SJSA1 (cell line): ENCODE results near the gene DEFB114. TPM values are rescaled to one million over a fixed set of nuclear protein-coding genes. Genes with fewer than 3 reads are reported as not detected.
"Not testable (repeated sequence)": the region's sequence is repeated elsewhere in the genome, so short reads cannot be mapped to it uniquely, and the experiment has no call there.

Experiments used
- DNase-seq, 2 experiments: peaks; one replicate each; pipeline ENCODE4 v3.0.0-alpha.2; 2015 to 2020; ENCODE audit warnings: low spot score in 2 of 2, low read depth in 1 of 2
- H3K27ac ChIP-seq: fragments of 250-450 bp; sonication (Bioruptor Pico); 2 replicates; pipeline ENCODE4 v1.5.1; 2020; ENCODE audit warnings: mild to moderate bottlenecking, moderate library complexity
- H3K27me3 ChIP-seq: fragments of 250-450 bp; sonication (Bioruptor Pico); replicated peaks from 2 replicates; pipeline ENCODE4 v1.5.1; 2020; ENCODE audit warnings: mild to moderate bottlenecking, moderate library complexity
- H3K36me3 ChIP-seq: fragments of 250-450 bp; sonication (Bioruptor Pico); 2 replicates; pipeline ENCODE4 v1.5.1; 2020; ENCODE audit warnings: mild to moderate bottlenecking
- H3K4me1 ChIP-seq: fragments of 250-450 bp; sonication (Bioruptor Pico); replicated peaks from 2 replicates; pipeline ENCODE4 v1.6.1; 2021; ENCODE audit warnings: mild to moderate bottlenecking
- H3K4me3 ChIP-seq: fragments of 250-450 bp; sonication (Bioruptor Pico); 2 replicates; pipeline ENCODE4 v1.5.1; 2020; ENCODE audit warnings: mild to moderate bottlenecking
- H3K9me3 ChIP-seq: fragments of 250-450 bp; sonication (Bioruptor Pico); replicated peaks from 2 replicates; pipeline ENCODE4 v1.5.1; 2020; ENCODE audit warnings: mild to moderate bottlenecking
- total RNA-seq: library from RNA; depleted of rRNA; stranded (reverse); fragments of >200 nt; shearing (Covaris generic); gene quantifications from 2 replicates; pipeline ENCODE4 v1.2.3, GENCODE V29; 2014

The DEFB114 gene
- total RNA-seq, 1 experiment from 2014 or later: not detected

- Histone ChIP-seq H3K27ac (no peak overlapping the region), H3K27me3 (no peaks in the 10 kb centered on the region), H3K4me1 (no peaks in the 10 kb centered on the region), H3K4me3 (no peak overlapping the region), H3K36me3 (no peaks in the 10 kb centered on the region), H3K9me3 (no peaks in the 10 kb centered on the region)
- DNase-seq: no peak
These were observed 5.8 kb downstream of the DEFB114 start for GRCh38 chr6:49958180-49958579.

GRCh38 chr6:49955847-49956246 is 8.1 kb downstream of the DEFB114 start:
- Histone ChIP-seq H3K9me3 (no peaks in the 10 kb centered on the region), H3K27ac (no peak overlapping the region), H3K4me3 (no peak overlapping the region), H3K4me1 (no peaks in the 10 kb centered on the region), H3K36me3 (no peaks in the 10 kb centered on the region), H3K27me3 (no peaks in the 10 kb centered on the region)
- DNase-seq: no peak

DNA sequence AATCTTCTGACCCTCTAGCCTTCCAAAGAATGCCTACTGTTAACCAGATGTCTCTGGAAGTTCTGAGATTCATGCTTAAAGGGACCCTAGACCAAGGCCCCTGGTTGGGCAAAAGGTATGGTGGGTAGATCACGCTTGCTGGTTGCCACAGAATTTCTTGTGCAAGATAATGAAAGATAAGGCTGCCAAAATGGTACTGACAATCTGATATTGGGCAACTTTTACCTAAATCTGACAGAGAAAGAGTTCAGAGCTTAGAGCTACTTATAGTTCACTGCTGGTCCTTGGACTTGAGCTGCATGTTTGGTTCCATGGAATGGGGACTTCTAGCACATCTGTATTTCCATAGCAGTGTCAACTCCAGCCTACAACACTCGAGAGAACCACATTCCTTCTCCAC is 12.0 kb downstream of the DEFB114 start:
- no peak overlapping the region for H3K4me3 ChIP-seq
- no peaks in the 10 kb centered on the region for H3K9me3 ChIP-seq
- DNase-seq: no peak
- H3K36me3 ChIP-seq: no peaks in the 10 kb centered on the region
- H3K27ac ChIP-seq: no peak overlapping the region
- H3K4me1 ChIP-seq: no peaks in the 10 kb centered on the region
- H3K27me3 ChIP-seq: no peaks in the 10 kb centered on the region

DNA sequence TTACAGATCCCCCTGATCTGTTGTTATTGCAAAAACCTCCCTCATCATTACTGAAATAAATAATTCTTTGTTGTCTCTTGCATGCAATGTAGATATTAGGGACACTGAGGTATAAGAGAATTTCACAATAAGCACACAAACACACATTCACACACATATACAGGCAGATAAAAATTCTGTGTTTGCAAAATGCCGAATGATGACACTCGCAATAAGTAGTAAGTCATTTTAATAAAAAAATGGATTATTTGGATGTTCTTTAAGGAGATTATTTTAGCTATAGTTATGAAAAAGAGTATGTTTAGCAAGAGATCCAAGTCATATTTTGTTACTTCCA is 13.6 kb downstream of the DEFB114 start:
- DNase-seq: no peak
- H3K36me3 ChIP-seq: no peaks in the 10 kb centered on the region
- H3K9me3 ChIP-seq: no peaks in the 10 kb centered on the region
- H3K4me1 ChIP-seq: no peaks in the 10 kb centered on the region
- H3K27ac ChIP-seq: no peak overlapping the region
- no peak overlapping the region for H3K4me3 ChIP-seq
- H3K27me3 ChIP-seq: no peaks in the 10 kb centered on the region

- Histone ChIP-seq H3K27ac (no peak overlapping the region), H3K27me3 (no peaks in the 10 kb centered on the region), H3K4me1 (no peaks in the 10 kb centered on the region), H3K4me3 (no peak overlapping the region), H3K36me3 (no peaks in the 10 kb centered on the region), H3K9me3 (no peaks in the 10 kb centered on the region)
- no peak for DNase-seq
These were observed 14.9 kb downstream of the DEFB114 start for GRCh38 chr6:49949062-49949461.

DNA sequence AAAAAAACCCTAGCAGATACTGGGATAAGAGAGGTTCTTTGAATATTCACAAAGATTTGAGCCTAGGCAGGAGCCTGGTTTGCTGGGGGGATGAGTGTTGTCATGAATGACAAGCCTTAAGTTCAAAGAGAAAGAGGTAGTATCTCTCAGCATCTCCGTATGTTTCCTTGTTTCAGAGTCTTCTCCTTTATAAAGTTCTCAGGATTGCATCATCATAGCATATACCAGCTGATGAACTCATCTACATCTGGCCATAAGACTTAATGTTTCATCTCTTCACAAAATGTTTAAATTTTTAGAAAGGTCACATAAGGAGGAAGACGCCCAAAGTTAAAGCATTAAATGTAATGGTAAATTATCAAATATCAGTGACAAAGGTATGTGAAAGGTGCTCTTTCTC is 17.1 kb downstream of the DEFB114 start:
- no peaks in the 10 kb centered on the region for H3K27me3 ChIP-seq
- H3K4me3 ChIP-seq: no peak overlapping the region
- no peaks in the 10 kb centered on the region for H3K36me3 ChIP-seq
- H3K27ac ChIP-seq: no peak overlapping the region
- no peaks in the 10 kb centered on the region for H3K4me1 ChIP-seq
- no peaks in the 10 kb centered on the region for H3K9me3 ChIP-seq
- no peak for DNase-seq

DNA sequence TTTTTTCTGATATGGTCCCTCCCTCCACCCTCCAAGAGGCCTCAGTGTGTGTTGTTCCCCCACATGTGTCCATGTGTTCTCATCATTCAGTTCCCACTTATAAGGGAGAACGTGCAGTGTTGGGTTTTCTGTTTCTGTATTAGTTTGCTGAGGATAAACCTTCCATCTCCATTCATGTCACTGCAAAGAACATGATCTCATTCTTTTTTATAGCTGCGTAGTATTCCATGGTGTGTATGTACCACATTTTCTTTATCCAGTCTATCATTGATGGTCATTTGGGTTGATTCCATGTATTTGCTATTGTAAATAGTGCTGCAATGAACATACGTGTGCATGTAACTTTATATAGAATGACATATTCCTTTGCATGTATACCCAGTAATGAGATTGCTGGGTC is 19.9 kb downstream of the DEFB114 start:
- not testable (repeated sequence) for H3K27me3 ChIP-seq, H3K27ac ChIP-seq, H3K36me3 ChIP-seq, H3K9me3 ChIP-seq, H3K4me3 ChIP-seq, H3K4me1 ChIP-seq, DNase-seq

DNA sequence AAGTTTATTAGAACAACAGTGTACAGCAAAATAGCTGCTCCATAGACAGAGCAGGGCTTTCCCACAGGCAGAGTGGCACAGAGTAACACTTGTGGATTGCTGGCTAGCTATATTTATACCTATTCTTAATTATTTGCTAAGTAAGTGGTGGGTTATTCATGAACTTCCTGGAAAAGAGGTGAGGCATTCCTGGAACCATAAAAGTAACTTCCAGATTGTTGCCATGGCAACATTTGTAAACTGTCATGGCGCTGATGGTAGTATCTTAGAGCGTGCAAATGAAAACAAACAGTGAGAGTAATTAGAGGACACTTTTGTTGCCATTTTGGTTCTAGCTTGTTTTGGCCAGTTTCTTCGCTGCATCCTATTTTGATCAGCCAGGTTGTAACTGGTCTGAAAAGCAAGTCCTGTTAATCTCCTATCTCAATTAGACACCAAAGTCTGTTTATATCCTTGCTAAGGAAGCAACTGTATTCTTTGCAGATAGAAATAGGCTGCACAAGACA is 23.9 kb downstream of the DEFB114 start:
- no peak for DNase-seq
- H3K36me3 ChIP-seq: no peaks in the 10 kb centered on the region
- no peaks in the 10 kb centered on the region for H3K27me3 ChIP-seq
- H3K4me3 ChIP-seq: no peak overlapping the region
- no peak overlapping the region for H3K27ac ChIP-seq
- H3K9me3 ChIP-seq: no peaks in the 10 kb centered on the region
- H3K4me1 ChIP-seq: no peaks in the 10 kb centered on the region

DNA sequence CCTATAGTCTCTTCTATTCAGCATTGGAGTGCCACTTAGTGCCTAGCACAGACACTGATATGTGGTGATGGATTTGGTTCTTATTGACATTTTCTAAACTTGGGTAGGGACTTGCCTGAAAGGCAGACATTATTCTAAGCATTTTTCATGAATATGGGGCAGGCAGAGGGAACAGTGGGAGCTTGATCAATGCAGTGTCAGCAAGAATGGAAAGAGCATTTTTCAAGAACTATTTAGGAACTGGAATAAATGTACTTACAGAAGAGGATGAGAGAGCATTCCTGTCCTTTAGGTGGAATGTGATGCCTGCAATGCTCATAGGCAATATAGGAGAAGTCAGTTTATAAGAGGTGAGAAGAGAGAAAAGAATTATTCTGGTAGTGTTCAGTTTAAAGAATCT is 26.2 kb downstream of the DEFB114 start:
- Histone ChIP-seq H3K4me1 (no peaks in the 10 kb centered on the region), H3K27me3 (no peaks in the 10 kb centered on the region), H3K9me3 (no peaks in the 10 kb centered on the region), H3K27ac (no peak overlapping the region), H3K4me3 (no peak overlapping the region), H3K36me3 (no peaks in the 10 kb centered on the region)
- no peak for DNase-seq

- H3K4me1 ChIP-seq: no peaks in the 10 kb centered on the region
These were observed 26.9 kb downstream of the DEFB114 start for GRCh38 chr6:49937017-49937416.

DNA sequence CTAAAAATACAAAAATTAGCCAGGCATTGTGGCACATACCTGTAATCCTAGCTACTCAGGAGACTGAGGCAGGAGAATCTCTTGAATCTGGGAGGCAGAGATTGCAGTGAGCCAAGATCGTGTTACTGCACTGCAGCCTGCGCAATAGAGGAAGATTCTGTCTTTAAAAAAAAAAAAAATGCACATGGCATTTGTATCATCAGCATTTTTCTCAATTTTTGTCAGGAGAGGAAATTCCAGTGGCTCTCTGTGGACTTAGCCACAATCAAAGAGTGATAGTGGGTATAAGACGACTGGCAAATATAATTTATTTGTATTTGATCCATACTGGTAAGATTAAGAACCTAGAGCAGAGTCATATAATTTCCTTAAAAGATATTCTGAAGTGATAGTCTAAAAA is 28.6 kb downstream of the DEFB114 start:
- no peak for DNase-seq
- H3K9me3 ChIP-seq: no peaks in the 10 kb centered on the region

More at GRCh38 chr6:49937017-49937416, 26.9 kb downstream of the DEFB114 start:
- Histone ChIP-seq H3K4me3 (no peak overlapping the region), H3K27me3 (no peaks in the 10 kb centered on the region), H3K36me3 (no peaks in the 10 kb centered on the region), H3K9me3 (no peaks in the 10 kb centered on the region), H3K27ac (no peak overlapping the region)
- DNase-seq: no peak

DNA sequence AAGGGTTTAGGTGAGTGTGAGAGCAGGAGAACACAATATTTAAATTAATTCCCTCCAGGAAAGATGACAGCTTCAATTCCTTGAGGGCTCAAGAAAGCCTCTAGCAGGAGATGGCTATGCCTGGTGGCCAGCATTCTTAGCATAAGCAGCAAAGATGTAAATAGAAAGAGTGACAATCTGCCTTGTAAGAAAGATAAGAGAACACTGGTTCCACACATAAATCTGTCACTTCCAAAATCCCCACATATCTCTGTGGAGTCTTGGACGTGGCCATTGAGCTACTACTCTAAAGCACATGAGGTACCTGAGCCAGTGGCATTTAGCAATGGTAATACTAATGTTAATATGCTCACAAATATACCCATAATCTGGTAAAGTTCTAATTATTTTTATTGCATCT is 29.2 kb downstream of the DEFB114 start:
- H3K4me1 ChIP-seq: no peaks in the 10 kb centered on the region
- H3K27me3 ChIP-seq: no peaks in the 10 kb centered on the region; the same call in 1 of the 2 replicates
- H3K27ac ChIP-seq: no peak overlapping the region
- no peak for DNase-seq
- no peaks in the 10 kb centered on the region for H3K9me3 ChIP-seq
- no peak overlapping the region for H3K4me3 ChIP-seq
- no peaks in the 10 kb centered on the region for H3K36me3 ChIP-seq

More for the DNA sequence above, 28.6 kb downstream of the DEFB114 start:
- no peaks in the 10 kb centered on the region; the same call in 1 of the 2 replicates for H3K27me3 ChIP-seq
- H3K4me3 ChIP-seq: no peak overlapping the region
- H3K36me3 ChIP-seq: no peaks in the 10 kb centered on the region
- H3K27ac ChIP-seq: no peak overlapping the region
- no peaks in the 10 kb centered on the region for H3K4me1 ChIP-seq

DNA sequence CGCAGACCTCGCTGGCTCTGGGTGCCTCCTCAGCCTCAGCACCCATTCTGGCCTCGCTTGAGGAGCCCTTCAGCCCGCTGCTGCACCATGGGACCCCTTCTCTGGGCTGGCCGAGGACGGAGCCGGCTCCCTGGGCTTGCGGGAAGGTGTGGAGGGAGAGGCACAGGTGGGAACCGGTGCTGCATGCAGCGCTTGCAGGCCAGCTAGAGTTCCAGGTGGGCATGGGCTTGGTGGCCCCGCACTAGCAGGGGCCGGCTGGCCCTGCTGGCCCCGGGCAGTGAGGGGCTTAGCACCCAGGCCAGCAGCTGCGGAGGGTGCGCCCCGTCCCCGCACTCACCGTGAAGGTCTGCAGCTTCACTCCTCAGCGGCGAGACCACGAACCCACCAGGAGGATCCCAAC is 30.4 kb downstream of the DEFB114 start:
- Histone ChIP-seq H3K9me3 (no peaks in the 10 kb centered on the region), H3K27ac (no peak overlapping the region), H3K4me3 (no peak overlapping the region), H3K4me1 (no peaks in the 10 kb centered on the region), H3K36me3 (no peaks in the 10 kb centered on the region), H3K27me3 (no peaks in the 10 kb centered on the region; the same call in 1 of the 2 replicates)
- DNase-seq: no peak

DNA sequence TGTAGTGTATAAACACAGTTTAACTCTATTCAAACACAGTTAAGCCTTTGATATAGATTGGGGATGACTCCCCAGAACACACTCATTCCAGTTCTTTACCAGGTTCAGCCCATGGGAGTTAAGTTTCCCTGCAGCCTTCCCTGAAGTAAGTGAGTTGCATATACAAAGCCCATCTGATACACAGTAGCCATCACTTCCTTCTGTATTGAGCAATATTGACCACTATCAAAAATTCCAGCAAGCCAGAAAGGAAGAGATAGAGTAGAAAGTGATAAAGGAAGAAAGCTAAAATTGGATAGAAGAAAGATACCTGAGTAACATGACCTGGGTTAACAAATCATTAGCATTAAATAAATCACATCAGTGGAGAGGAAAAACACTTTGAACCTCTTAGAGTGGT is 34.6 kb downstream of the DEFB114 start:
- no peaks in the 10 kb centered on the region for H3K9me3 ChIP-seq
- no peaks in the 10 kb centered on the region for H3K4me1 ChIP-seq
- H3K36me3 ChIP-seq: no peaks in the 10 kb centered on the region
- no peaks in the 10 kb centered on the region; the same call in 1 of the 2 replicates for H3K27me3 ChIP-seq
- H3K4me3 ChIP-seq: no peak overlapping the region
- no peak for DNase-seq
- no peak overlapping the region for H3K27ac ChIP-seq

GRCh38 chr6:49923826-49924225 is 40.1 kb downstream of the DEFB114 start:
- Histone ChIP-seq H3K27me3 (no peaks in the 10 kb centered on the region), H3K36me3 (no peaks in the 10 kb centered on the region), H3K27ac (no peak overlapping the region), H3K4me1 (no peaks in the 10 kb centered on the region), H3K9me3 (no peaks in the 10 kb centered on the region), H3K4me3 (no peak overlapping the region)
- DNase-seq: no peak
